Esophagus muscularis mucosa (tissue), 4 donors: ENCODE measurements around the gene PREP.

ENCODE experiments used
- EP300 ChIP-seq: sonication (generic); formaldehyde crosslinking; IDR thresholded peaks from one replicate; pipeline ENCODE4 v1.6.1; 2017; ENCODE audit warnings: antibody characterized with exemption
- POLR2A ChIP-seq: fragments of 450-650 bp; IDR thresholded peaks from one replicate; pipeline ENCODE4 v1.6.1; 2017; ENCODE audit warnings: antibody characterized with exemption, moderate library complexity, mild to moderate bottlenecking, low read depth
- POLR2AphosphoS5 ChIP-seq, 2 donors: sonication (generic); formaldehyde crosslinking; IDR thresholded peaks; one replicate each; pipeline ENCODE4 v1.6.1; 2017; ENCODE audit warnings: antibody characterized with exemption in 2 of 2
- TF ChIP-seq, protein P1 (sequence below), 3 experiments: fragments of 200-600 bp in 2 of 3; fragments of 450-650 bp in 1 of 3; sonication (generic) in 2 of 3; IDR thresholded peaks; one replicate each; pipeline ENCODE4 v1.5.1; 2017 to 2019; ENCODE audit warnings: antibody characterized with exemption in 3 of 3, mild to moderate bottlenecking in 2 of 3, moderate library complexity in 1 of 3

DNA sequence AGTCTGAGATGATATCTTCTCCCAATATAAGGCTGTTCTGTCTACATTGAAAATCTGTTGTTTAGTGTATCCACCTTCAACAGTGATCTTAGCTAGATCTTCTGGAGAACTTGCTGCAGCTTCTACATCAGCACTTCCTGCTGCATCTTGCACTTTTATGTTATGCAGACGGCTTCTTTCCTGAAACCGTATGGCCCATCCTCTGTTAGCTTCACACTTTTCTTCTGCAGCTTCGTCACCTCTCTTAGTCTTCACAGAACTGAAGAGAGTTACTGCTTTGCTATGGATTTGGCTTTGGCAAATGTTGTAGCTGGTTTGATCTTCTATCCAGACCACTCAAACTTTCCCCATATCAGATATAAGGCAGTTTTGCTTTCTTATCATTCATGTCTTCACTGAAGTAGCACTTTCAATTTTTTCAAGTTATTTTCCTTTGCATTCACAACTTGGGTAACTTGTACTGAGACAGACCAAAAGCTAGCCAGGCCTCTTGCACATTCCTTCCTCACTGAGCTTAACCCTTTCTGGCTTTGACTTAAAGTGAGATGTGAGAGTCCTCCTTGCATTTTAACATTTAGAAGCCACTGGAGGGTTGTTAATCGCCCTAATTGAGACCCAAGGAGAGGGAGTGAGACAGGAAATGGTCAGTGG, 110.1 kb downstream of the PREP start:
- TF ChIP-seq, protein P1, sequence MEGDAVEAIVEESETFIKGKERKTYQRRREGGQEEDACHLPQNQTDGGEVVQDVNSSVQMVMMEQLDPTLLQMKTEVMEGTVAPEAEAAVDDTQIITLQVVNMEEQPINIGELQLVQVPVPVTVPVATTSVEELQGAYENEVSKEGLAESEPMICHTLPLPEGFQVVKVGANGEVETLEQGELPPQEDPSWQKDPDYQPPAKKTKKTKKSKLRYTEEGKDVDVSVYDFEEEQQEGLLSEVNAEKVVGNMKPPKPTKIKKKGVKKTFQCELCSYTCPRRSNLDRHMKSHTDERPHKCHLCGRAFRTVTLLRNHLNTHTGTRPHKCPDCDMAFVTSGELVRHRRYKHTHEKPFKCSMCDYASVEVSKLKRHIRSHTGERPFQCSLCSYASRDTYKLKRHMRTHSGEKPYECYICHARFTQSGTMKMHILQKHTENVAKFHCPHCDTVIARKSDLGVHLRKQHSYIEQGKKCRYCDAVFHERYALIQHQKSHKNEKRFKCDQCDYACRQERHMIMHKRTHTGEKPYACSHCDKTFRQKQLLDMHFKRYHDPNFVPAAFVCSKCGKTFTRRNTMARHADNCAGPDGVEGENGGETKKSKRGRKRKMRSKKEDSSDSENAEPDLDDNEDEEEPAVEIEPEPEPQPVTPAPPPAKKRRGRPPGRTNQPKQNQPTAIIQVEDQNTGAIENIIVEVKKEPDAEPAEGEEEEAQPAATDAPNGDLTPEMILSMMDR (IDR thresholded peaks at IDR 0.05) = no peak
- TF ChIP-seq EP300 (no peak), POLR2A (no peak), POLR2AphosphoS5 (IDR thresholded peaks at IDR 0.05) (no peak)
